Breast epithelium (tissue), 3 donors: ENCODE data around the gene FBXW4.

Experiments
- POLR2A ChIP-seq: fragments of 450-650 bp; IDR thresholded peaks from one replicate; pipeline ENCODE4 v1.6.1; 2016; ENCODE audit warnings: antibody characterized with exemption, mild to moderate bottlenecking, moderate library complexity
- POLR2AphosphoS5 ChIP-seq, 3 donors: sonication (generic); formaldehyde crosslinking; IDR thresholded peaks; one replicate each; pipeline ENCODE4 v1.6.1; 2017; ENCODE audit warnings: antibody characterized with exemption in 3 of 3
- TF ChIP-seq, protein P1 (sequence below), 3 donors: fragments of 450-650 bp; IDR thresholded peaks; one replicate each; pipeline ENCODE4 v1.5.1; 2016 to 2017; ENCODE audit warnings: antibody characterized with exemption in 3 of 3, mild to moderate bottlenecking in 3 of 3, moderate library complexity in 3 of 3

DNA sequence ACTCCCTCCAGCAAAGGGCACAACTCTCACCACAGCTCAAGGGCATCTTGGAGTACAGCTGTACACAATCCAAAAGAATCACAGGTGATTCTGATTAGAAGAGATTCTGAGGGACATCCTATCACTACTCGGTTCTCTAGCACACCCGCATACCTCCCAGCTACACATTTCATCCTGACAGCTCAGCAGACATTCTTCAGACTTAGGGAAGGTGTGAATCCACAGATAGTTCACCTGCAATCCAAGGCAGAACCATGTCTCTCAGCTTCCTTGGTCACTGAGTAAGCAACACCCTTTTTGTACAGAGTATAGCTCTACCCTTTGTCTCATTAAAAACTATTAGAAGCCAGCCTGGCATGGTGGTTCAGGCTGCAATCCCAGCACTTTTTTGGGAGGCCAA is 26.8 kb upstream of the FBXW4 start:
- TF ChIP-seq, protein P1, sequence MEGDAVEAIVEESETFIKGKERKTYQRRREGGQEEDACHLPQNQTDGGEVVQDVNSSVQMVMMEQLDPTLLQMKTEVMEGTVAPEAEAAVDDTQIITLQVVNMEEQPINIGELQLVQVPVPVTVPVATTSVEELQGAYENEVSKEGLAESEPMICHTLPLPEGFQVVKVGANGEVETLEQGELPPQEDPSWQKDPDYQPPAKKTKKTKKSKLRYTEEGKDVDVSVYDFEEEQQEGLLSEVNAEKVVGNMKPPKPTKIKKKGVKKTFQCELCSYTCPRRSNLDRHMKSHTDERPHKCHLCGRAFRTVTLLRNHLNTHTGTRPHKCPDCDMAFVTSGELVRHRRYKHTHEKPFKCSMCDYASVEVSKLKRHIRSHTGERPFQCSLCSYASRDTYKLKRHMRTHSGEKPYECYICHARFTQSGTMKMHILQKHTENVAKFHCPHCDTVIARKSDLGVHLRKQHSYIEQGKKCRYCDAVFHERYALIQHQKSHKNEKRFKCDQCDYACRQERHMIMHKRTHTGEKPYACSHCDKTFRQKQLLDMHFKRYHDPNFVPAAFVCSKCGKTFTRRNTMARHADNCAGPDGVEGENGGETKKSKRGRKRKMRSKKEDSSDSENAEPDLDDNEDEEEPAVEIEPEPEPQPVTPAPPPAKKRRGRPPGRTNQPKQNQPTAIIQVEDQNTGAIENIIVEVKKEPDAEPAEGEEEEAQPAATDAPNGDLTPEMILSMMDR (IDR thresholded peaks at IDR 0.05), result no peak
- TF ChIP-seq POLR2A, result no peak
- TF ChIP-seq POLR2AphosphoS5 (IDR thresholded peaks at IDR 0.05), result no peak
